Right lung (tissue), 5 donors: ENCODE results near the gene MESP2. TPM values are rescaled to one million over a fixed set of nuclear protein-coding genes. Genes with fewer than 3 reads are reported as not detected.
A peak's percentile ranks its signal among the peaks of the same experiment; 100 is the strongest.

Source experiments
- DNase-seq, 2 donors: peaks; one replicate each; pipeline ENCODE4 v3.0.0-alpha.2; 2013
- polyA plus RNA-seq, 5 donors: library from polyadenylated mRNA; unstranded; fragments of 120-200 nt; gene quantifications; one replicate each; pipeline versions ENCODE4 v1.2.1 to v1.2.3, GENCODE V29; 2013; ENCODE audit warnings: inconsistent platforms in 1 of 5, low replicate concordance in 1 of 5; ENCODE audit not compliant: insufficient read length in 5 of 5, insufficient read depth in 1 of 5

MESP2 gene
- polyA plus RNA-seq, 5 donors: 0.12 TPM; not detected in 4

DNA sequence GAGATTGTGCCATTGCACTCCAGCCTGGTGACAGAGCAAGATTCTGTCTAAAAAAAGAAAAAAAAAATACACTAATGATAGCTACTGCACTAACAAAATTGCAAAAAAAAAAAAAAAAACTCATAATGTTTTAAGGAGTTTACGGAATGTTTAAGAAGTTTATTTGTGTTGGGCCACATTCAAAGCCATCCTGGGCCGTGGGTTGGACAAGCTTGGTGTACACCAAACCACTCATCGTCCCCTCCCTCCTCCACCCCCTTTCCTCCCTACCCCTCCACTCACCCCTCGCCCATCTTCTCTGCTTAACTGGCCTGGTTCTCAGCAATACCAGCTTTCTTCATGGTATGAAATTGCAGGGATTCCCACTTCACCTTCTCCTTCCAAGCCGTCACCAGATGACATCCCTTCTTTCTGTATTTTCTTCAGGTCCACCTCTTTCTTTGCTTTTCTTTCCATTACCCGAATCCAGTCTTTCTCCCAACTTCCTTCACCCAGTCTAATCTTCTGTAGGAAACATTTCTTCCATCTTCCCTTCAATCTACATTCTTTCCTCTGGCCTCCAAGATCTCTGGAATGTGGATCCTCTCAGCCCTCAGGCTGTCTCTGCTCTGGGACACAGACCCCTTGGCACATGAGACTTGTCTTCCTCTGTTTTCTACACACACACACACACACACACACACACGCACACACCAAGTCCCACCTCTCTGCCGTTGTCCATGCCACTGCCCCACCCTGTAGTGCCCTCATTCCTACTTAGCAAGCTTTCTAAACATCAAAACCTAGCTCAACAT, 21.6 kb upstream of the MESP2 start:
- no peak for DNase-seq

DNA sequence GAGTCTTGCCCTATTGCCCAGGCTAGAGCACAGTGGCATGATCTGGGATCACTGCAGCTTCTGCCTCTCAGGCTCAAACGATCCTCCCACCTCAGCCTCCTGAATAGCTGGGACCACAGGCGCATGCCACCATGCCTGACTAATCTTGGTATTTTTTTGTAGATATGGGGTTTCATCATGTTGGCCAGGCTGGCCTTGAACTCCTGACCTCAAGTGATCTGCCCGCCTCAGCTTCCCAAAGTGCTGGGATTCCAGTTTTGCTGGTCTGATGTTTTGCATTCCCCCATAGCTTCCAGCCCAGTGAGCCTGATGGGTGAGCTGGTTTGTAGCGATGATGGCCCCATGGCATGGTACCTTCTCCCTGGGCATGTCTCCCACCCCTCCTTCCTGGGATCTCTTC, 20.4 kb upstream of the MESP2 start:
- no peak for DNase-seq

DNA sequence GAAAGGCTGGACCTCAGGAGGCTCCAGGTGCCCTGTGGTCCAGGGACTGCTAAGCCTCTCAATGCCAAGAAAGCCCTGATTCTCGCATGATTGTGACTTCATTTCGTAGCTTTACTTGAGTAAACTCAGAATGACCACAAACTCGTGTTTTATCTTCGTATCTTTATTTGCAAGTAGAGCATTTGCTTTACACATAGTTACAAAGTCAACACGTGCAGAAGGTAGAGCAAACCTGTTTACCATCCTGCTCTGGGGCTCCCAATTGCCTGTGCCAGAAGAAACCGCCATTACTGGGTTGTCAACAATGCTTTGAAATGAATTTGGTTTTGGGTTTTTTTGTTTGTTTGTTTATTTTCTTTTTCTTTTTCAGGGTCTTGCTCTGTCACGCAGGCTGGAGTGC, 19.2 kb upstream of the MESP2 start:
- no peak for DNase-seq

DNA sequence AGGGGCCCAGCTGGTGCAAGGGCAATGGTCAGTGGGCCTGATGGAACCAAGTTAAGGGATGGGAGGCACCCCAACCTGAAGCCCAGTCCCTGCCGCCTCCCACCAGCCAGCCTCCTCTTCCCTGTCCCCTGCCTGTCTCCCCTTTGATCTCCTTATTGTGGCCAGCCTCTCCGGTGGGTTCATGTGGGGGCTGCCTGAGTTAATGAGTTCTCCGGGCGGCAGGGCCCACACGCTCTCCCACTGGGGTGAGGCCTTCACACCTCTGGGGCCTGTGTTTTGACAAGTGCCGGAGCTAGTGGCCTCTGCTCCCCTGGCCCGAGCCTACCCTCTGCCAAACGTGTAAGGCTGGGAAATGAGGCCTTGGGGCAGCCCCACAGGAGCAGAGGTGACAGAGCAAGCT, 17.8 kb upstream of the MESP2 start:
- DNase-seq: no peak

DNA sequence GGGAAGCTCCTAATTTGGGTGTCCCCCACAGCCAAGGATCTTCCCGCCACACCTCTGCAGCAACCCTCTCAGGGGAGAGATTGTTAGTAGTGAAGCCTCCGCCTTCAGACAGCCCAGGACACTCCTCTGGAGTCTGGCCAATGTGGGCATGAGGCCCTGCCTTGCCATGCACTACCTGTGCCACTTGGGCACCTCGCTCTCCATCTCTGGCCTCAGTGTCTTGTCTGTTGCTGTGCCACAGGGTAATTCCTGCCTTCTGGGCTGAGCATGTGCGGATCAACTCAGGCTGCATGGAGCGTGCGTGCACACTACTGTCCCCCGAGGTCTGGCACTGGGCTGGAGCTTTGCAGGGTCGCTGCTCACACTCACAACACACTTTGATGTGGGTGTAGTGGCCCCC, 17.2 kb upstream of the MESP2 start:
- no peak for DNase-seq

DNA sequence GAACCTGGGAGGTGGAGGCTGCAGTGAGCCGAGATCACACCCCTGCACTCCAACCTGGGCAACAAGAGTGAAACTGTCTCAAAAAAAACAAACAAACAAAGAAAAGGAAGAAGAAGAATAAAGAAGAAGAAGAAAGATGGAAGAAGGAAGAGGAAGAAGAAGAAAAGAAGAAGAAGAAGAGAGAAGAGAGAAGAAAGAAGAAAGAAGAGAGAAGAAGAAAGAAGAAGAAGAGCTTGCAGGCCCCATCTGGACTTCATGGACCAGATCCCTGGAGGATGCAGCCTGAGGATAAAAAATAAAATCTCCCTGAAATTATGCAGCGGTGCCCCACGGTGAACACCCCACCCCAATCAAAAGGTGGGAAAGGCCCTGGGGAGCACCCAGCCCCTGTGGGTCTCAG, 16.3 kb upstream of the MESP2 start:
- no peak for DNase-seq

DNA sequence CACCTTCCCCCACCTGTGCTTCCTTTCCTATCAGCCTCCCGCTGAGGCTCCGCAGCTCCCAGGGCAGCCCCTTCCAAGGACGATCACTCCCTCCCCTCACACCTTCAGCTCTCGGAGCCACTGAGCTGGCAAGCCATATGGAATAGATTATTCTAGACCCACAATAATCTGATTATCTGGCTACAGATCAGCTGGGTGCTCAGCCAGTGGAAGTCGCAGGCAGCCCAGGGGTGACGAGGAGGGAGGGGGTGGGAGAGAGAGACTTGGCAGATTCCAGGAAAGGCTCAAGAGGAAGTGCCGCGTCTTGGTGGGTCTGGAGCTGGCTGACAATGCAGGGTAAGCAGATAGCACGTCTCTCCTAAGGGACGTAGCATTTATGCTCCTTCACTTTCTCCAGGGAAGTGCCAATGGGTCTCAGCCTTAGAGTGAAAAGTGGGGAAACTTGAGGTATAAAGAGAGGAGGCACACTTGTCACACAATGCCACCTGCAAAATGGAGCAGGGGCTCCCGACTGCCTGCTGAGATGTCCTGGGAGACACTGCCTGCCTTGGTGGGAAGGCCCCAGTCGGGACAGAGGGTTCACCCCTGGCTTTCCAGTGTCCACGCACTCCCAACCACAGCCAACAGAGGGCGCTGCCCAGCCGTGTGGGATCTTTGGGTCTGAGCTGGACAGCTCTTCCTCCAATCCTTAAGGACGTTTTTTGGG, 15.7 kb upstream of the MESP2 start:
- peak in 1 of 2 donors; percentile 59 for DNase-seq

DNA sequence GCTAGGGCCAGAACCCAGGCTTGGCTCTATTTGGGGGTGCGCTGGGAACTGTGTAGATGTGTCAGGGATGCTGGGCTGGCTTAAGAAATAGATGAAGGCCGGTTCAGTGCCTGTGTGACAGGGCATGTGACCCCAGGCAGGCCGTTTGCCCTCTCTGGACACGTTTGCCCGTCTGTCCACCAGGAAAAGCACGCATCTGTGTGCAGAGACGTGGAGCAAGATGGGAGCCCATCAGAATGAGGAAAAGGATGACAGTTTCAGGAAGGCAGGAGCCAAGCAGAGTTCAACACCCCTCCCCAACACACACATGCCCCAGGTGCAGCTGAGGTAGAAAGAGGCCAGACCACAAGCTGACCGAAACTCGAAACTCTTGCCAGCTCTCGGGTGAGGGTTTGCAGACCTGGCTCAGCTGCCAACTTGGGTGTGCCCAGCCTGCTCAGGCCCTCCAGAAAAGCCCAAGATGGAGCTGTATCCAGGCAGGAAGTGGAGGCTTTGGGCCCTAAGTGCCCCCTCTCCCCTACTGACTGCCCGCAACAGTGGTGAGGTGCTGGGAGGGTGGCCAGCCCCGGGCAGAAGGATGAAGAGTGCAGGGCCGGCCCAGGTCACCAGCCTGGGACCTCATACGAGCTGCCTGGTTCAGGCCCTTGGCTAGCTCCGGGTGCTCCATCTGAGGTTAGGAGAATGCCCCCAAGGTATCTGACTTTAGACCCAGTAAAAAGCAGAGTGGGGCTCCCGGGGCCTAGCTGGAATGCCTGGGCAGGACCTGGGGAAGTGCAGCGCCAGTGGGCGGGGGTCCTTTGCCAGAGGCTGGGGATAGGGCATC, 14.9 kb upstream of the MESP2 start:
- no peak for DNase-seq

DNA sequence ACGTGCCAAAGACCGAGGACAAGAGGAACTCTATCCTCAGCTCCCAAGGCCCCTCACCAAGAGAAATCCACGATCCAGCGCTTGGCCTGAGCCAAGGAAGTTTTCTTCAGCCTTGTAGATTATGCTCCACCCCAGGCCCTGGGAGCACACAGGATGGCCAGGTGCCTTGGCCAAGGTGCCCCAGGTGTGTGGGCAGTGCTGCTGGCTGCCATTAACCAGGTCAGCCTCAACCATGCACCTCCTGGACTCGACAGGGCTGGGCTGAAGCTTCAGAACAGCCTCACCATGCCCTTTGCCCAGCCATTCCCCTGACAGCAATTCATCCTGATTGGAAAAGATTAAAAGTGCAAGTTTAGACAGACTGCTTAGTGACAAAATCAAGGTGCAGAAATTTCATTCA, 14.2 kb upstream of the MESP2 start:
- DNase-seq: no peak

DNA sequence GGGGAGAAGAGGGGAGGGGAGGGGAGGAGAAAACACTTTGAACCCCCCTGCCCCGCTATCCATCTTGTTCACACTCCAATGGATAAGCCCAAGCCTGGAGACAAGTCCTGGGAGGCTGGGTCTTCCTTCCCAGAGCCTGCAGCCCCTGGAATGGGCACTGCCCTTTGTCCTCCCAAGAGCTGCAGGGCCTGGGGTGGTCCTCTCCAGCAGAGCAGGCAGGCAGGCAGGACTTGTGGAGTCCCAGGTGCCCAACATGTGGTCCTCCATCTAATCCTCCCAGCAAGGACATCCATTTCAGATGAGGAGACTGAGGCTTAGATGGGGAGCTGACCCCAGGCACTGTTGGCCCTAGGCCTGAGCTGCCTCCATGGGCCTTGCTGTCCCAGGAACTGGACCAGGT, 10.4 kb upstream of the MESP2 start:
- DNase-seq: no peak

DNA sequence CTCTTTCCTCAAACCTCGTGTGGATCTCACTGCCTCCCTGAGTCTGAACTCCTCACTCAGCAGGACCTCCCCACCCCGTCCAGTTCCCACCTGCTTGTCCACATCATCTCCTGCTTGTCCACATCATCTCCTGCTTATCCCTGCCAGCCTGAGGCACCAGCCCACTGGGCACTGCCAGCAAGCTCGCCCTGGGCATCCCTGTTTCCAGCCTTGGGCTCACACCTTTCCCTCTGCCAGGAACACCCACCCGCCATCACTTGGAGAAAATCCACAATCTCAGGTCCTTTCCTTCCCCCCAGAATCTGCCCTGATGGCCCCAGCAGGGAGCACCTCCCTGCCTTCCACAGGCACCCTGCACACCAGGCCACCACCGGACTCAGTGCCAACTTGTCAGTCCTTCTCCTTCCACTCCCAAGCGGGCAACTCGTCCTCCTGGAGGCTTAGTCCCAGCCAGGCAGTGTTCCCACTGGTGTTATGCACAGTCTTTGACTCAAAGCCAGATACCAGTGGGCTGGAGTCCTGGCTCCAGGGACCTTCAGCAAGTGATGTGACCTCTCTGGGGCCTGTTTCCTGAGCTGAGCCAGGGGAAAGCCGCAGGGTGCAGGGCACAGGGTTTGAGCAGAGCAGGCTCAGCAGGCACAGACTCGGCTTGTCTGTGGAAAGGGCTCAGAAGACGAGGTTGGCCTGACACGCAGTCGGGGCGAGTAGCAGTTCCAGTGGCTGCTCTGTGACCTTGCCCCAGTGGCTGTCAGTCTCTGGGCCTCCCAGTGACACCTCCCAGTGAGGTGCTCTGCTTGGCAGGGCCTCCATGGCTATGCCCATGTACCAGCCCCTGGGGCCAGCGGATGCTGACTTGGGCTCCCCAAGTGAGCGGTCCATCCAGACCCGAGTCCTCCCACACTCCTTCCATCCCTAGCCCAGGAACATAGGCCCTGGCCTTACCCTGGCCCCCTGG, 9.5 kb upstream of the MESP2 start:
- DNase-seq: no peak

DNA sequence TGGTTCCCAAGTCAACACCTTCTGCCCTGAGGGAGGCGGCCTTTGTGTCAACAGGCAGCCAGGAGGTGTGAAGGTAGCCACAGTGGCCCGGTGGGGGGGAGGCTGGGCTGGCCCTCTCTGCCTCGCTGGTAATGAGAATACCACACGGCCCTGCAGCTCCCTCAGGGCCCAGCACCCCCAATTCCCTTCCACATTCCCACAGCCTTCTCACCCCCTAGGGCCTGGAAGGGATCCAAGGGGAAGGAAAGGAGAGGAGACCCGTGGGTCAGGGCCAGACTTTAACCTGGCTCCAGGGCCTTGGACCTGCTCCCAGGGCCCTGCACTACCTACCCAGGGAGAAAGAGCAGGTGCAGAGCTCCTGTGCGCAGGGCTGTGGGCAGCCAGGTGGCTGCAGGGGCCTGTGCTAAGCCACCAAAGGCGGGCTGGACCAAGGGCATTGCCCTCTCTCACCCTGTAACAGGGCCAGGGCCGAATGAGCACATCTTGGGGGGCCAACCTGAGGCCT, 8.7 kb upstream of the MESP2 start:
- no peak for DNase-seq

DNA sequence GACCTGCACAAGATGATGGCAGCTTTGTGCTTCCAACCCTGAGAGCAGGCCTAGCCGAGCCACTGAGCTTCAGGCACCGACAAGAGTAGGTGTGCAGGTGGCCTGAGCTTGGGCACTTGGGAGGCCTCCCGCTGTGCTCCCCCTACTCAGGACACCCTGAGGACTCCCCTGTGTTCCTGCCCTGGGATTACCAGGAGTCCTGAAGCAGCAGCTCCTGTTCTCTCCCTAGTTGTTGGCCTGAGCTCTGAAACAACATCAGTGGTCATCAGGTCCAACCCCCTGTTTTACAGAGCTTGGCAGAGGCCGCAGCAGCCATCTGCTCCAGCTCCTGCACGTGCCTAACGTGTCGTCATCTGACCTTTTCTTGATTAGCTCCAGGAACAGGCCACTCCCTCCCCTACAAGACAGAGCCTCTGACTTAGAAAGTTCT, 8.0 kb upstream of the MESP2 start:
- no peak for DNase-seq

DNA sequence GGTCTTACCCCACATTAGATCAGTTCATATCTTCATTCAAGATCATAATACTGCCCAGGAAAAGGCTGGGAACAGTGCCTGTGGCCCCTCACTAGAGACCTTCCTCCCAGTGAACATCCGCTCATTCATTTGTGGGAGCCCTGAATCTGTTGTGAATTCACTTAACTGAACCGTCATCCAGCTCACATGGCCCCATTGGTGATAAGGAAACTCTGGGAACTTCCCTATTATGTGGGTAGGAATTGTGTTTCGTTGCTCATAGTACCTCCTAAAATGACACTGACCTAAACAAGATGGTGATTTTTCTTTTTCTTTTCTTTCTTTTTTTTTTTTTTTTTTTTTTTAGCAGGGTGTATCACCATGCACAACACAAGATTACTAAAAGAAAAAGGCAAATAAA, 6.8 kb upstream of the MESP2 start:
- DNase-seq: no peak

DNA sequence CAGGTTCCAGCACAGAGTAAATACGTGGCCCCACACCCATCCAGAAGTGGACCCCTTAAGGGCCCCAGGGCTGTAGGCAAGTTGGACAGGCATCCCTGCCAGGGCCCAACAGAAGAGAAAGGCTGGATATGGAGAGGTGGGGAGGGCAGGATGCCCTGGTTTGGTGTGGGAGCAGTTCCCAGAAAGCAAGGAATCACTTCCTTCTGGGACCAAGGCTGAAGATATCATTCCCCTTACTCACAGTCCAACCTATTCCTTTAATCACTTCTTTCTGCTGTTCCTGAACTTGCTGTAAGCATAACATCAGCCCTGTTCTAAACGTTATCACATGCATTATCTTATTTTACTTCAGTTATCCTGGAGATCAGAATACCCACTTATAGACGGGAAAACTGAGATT, 6.1 kb upstream of the MESP2 start:
- no peak for DNase-seq

DNA sequence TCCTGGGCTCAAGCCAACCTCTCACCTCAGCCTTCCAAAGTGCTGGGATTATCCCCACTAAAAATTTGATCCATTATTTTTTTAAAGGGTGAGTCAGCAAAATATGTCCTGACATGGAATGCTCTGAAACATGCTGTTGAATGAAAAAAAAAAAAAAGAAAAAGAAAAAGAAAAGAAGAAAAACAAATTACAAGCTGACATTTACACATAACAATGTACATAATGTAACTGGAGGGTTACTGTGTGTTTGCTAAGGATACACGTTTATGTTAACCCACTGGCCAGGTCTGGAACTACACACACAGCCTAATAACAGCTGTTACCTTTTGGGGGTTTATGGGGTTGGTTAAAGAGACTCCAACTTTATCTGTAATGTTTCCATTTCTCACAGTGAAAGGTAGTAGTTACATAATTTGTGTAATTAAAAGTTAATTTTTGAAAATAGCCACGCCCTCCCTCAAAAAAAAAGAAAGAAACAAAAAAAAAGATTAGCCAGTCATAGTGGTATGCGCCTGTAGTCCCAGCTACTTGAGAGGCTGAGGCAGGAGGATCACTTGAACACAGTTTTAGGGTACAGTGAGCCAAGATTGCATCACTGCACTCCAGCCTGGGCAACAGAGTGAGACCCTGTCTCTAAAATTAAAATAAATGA, 3.1 kb upstream of the MESP2 start:
- no peak for DNase-seq

DNA sequence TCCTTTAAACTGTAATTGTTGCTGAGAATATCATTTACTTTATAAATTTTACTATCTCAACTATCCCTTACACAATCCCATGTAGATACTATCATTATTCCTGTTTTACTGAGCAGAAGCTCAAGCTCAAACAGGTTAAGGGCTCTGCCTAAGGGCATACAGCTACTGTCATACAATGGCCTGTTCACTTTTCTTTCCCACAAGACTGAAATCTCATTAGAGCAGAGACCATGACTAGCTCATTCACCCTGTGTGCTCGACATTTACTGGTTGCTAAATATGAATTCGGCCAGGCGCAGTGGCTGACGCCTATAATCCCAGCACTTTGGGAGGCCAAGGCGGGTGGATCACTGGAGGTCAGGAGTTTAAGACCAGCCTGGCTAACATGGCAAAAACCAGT, 1.6 kb upstream of the MESP2 start:
- DNase-seq: no peak

DNA sequence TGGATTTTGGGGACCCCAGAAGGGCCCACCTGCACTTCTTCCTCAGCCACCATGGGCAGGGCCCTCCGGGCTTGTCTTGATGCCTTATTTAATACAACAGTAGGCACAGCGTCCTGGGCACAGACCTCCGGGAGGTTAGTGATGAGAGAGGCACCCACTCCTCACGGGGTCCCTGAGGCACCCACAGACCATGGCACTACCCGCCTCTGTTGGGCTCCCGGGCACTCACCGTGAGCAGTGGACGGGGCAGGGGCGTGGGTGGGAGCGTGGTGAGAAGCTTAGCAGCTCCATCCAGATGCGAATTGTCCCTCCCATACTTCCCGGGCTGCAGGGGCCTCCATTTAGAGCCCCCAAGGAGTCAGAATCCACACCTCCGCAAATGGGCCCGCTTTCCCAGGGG, 317 bp upstream of the MESP2 start:
- no peak for DNase-seq

DNA sequence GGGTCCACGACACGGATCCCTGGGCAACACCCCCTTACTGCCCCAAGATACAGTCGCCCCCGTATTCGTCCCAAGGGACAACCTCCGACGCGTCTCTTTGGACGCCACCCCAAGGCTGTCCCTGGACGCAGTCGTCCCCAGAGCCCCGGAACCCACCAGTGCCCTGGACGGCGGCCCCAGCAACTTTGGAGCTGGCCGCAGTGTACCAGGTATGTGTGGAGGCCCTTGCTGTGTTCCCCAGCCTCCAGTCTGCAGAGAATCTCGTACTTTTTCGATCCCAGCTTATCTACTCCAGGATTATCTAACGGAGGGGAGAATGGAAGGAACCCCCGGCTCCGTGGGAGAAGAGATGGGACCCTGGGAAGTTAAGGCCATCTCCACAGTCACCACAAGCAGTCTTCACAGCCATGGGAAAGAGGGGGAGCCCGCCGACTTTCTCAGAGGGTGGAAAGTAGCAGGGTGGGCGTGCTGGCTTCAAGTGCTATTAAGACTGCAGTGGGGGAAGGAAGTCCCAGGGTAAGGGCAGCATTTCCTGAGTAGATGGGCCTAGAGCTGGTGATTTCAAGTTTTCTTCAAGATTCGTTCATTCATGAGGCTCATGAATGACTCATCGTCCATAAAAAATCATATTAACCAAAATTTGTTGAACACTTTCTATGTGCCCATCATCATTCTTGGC, 1.1 kb downstream of the MESP2 start:
- DNase-seq: no peak

DNA sequence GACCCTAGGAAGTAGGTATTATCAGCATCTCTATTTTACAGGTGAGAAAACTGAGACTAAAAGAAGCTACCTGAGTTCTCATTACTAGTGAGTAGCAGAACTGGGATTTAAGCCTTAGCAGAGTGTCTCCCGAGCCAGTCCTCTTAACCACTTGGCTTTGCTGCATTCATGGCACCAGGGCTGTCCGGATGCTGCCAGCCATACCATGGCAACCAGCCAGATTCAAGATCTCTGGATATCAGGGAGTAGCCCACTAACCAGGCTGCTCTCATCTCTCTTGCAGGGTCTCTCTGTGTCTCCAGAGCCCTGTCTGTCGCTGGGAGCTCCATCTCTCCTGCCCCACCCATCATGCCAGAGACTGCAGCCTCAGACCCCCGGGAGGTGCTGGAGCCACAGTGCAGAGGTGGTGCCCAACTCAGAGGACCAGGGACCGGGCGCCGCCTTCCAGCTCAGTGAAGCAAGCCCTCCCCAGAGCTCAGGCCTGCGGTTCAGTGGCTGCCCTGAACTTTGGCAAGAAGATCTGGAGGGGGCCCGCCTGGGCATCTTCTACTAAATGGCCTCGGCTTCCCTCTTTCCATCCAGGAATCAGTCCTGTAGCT, 1.7 kb downstream of the MESP2 start:
- no peak for DNase-seq
